Measurements from ENCODE around the gene P3H3. TPM values are rescaled to one million over a fixed set of nuclear protein-coding genes. Genes with fewer than 3 reads are reported as not detected.
"Not testable (repeated sequence)": the region's sequence is repeated elsewhere in the genome, so short reads cannot be mapped to it uniquely, and the experiment has no call there.

The P3H3 gene
- total RNA-seq, 2 experiments from 2014 or later, result 0.18 to 0.68 TPM

- H3K9me3 Mint-ChIP-seq, result no peaks in the 10 kb centered on the region
- H3K36me3 Mint-ChIP-seq (ENCODE audit: low read depth), result peaks cover 64% of the 10 kb centered on the region
- H3K27me3 Mint-ChIP-seq, result no peaks in the 10 kb centered on the region
- peaks cover 15% of the 10 kb centered on the region for H3K4me1 Mint-ChIP-seq
- no peak overlapping the region for H3K4me3 Mint-ChIP-seq
- ChIA-PET POLR2A (interaction anchor here (1.2 to 11.4 kb wide), 2 partner anchors 9 to 12 kb away, joined by 5 to 312 read pairs; partner anchors contain the start of genes CDCA3, SPSB2 and USP5), CTCF (interaction anchor here (0.8 to 11.4 kb wide), 3 partner anchors 12 to 30 kb away, joined by 3 to 161 read pairs (median 3); partner anchors contain the start of genes CDCA3 and USP5)
- no peak for DNase-seq
- no peak overlapping the region for H3K27ac Mint-ChIP-seq
Measured at GRCh38 chr12:6863586-6864321, 35.5 kb downstream of the P3H3 start.

GRCh38 chr12:6865307-6865706 lies 37.1 kb downstream of the P3H3 start:
- CTCF ChIA-PET, result interaction anchor here (1.1 to 11.4 kb wide), 3 partner anchors 13 to 246 kb away, joined by 3 to 161 read pairs (median 3); partner anchors contain the start of genes CDCA3 and USP5
- H3K27ac Mint-ChIP-seq, H3K9me3 Mint-ChIP-seq, H3K4me3 Mint-ChIP-seq, H3K27me3 Mint-ChIP-seq, DNase-seq: not testable (repeated sequence)
- peaks cover 70% of the 10 kb centered on the region for H3K36me3 Mint-ChIP-seq (ENCODE audit: low read depth)
- POLR2A ChIA-PET, result interaction anchor here (0.6 to 11.4 kb wide), 4 partner anchors 8 to 325 kb away, joined by 3 to 312 read pairs (median 3); partner anchors contain the start of genes CDCA3, SPSB2 and USP5
- H3K4me1 Mint-ChIP-seq, result peaks cover 31% of the 10 kb centered on the region

GRCh38 chr12:6866163-6866919 lies 38.1 kb downstream of the P3H3 start:
- Mint-ChIP-seq H3K4me1 (peaks cover 41% of the 10 kb centered on the region), H3K9me3 (no peaks in the 10 kb centered on the region), H3K4me3 (peak overlapping the region; percentile 97), H3K36me3 (ENCODE audit: low read depth) (peaks cover 70% of the 10 kb centered on the region), H3K27me3 (no peaks in the 10 kb centered on the region), H3K27ac (peak overlapping the region; percentile 95)
- CTCF ChIA-PET, result interaction anchor here (0.7 to 11.4 kb wide), 4 partner anchors 9 to 247 kb away, joined by 3 to 161 read pairs (median 4); partner anchors contain the start of genes CDCA3 and USP5
- POLR2A ChIA-PET, result interaction anchor here (0.7 to 11.4 kb wide), 20 partner anchors 10 to 257 kb away, joined by 3 to 312 read pairs (median 4); partner anchors contain the start of genes C12orf57, CDCA3, COPS7A and LRRC23
- no peak for DNase-seq

GRCh38 chr12:6866920-6867412 lies 38.8 kb downstream of the P3H3 start:
- Mint-ChIP-seq H3K4me3 (peak overlapping the region; percentile 97), H3K4me1 (peaks cover 47% of the 10 kb centered on the region), H3K9me3 (no peaks in the 10 kb centered on the region), H3K27me3 (no peaks in the 10 kb centered on the region), H3K36me3 (ENCODE audit: low read depth) (peaks cover 73% of the 10 kb centered on the region), H3K27ac (peak overlapping the region; percentile 95)
- ChIA-PET POLR2A (interaction anchor here (0.7 to 11.4 kb wide), 24 partner anchors 8 to 424 kb away, joined by 3 to 312 read pairs (median 4); partner anchors contain the start of genes C12orf57, CDCA3, COPS7A and ENO2), CTCF (interaction anchor here (0.7 to 11.4 kb wide), 4 partner anchors 9 to 114 kb away, joined by 3 to 161 read pairs (median 4); partner anchors contain the start of genes CDCA3, MLF2 and USP5)
- DNase-seq, result no peak

- Mint-ChIP-seq H3K27ac (peak within 1 kb of the TSS; percentile 95), H3K4me3 (peak within 1 kb of the TSS; percentile 97), H3K36me3 (ENCODE audit: low read depth) (peaks cover 75% of the 10 kb centered on the region), H3K9me3 (no peaks in the 10 kb centered on the region), H3K4me1 (peaks cover 54% of the 10 kb centered on the region), H3K27me3 (no peaks in the 10 kb centered on the region)
- DNase-seq, result peak; percentile 83
- POLR2A ChIA-PET, result interaction anchor here (0.7 to 11.4 kb wide), 26 partner anchors 9 to 424 kb away, joined by 3 to 312 read pairs (median 4); partner anchors contain the start of genes C12orf57, CDCA3, COPS7A and ENO2
- CTCF ChIA-PET, result interaction anchor here (1.0 to 11.4 kb wide), 4 partner anchors 15 to 114 kb away, joined by 3 to 161 read pairs (median 12); partner anchors contain the start of genes CDCA3, MLF2 and USP5
Measured at GRCh38 chr12:6867413-6868210, 39.4 kb downstream of the P3H3 start, which contains the start of gene TPI1. TSS of gene TPI1 (plus strand) at chr12:6867531. CDS start at chr12:6867567, 36 bp downstream.

GRCh38 chr12:6868211-6869048 lies 40.2 kb downstream of the P3H3 start:
- Mint-ChIP-seq H3K4me1 (peaks cover 54% of the 10 kb centered on the region), H3K27me3 (no peaks in the 10 kb centered on the region), H3K27ac (peak overlapping the region; percentile 90), H3K4me3 (peak overlapping the region; percentile 97), H3K36me3 (ENCODE audit: low read depth) (peaks cover 76% of the 10 kb centered on the region), H3K9me3 (no peaks in the 10 kb centered on the region)
- CTCF ChIA-PET, result interaction anchor here (1.3 to 11.4 kb wide), 12 partner anchors 16 to 187 kb away, joined by 3 to 161 read pairs (median 8); partner anchors contain the start of genes C12orf57, CD4, CDCA3 and RNU7-1
- peak; percentile 22 for DNase-seq
- POLR2A ChIA-PET, result interaction anchor here (0.9 to 11.4 kb wide), 22 partner anchors 10 to 227 kb away, joined by 3 to 312 read pairs (median 6); partner anchors contain the start of genes C12orf57, CDCA3, COPS7A and ENO2

- peaks cover 58% of the 10 kb centered on the region for H3K4me1 Mint-ChIP-seq
- no peaks in the 10 kb centered on the region for H3K9me3 Mint-ChIP-seq
- ChIA-PET CTCF (interaction anchor here (0.6 to 11.4 kb wide), 32 partner anchors 9 to 244 kb away, joined by 3 to 161 read pairs (median 5); partner anchors contain the start of genes C12orf57, C1RL, CD4 and CDCA3), POLR2A (interaction anchor here (0.9 to 11.4 kb wide), 21 partner anchors 10 to 238 kb away, joined by 3 to 312 read pairs (median 5); partner anchors contain the start of genes C12orf57, CDCA3, LRRC23 and P3H3)
- peak; percentile 88 for DNase-seq
- H3K36me3 Mint-ChIP-seq (ENCODE audit: low read depth), result peaks cover 72% of the 10 kb centered on the region
- peak overlapping the region; percentile 97 for H3K4me3 Mint-ChIP-seq
- no peaks in the 10 kb centered on the region for H3K27me3 Mint-ChIP-seq
- peak overlapping the region; percentile 90 for H3K27ac Mint-ChIP-seq
Measured at GRCh38 chr12:6869049-6870021, 41.1 kb downstream of the P3H3 start.

- DNase-seq, H3K9me3 Mint-ChIP-seq, H3K27me3 Mint-ChIP-seq: not testable (repeated sequence)
- peak overlapping the region; percentile 54 for H3K4me3 Mint-ChIP-seq
- peak overlapping the region; percentile 90 for H3K27ac Mint-ChIP-seq
- H3K4me1 Mint-ChIP-seq, result peaks cover 64% of the 10 kb centered on the region
- POLR2A ChIA-PET, result interaction anchor here (1.7 to 11.4 kb wide), 7 partner anchors 12 to 90 kb away, joined by 7 to 312 read pairs (median 34); partner anchors contain the start of genes C12orf57, CD4, CDCA3 and RNU7-1
- CTCF ChIA-PET, result interaction anchor here (1.0 to 11.4 kb wide), 9 partner anchors 18 to 146 kb away, joined by 3 to 161 read pairs (median 7); partner anchors contain the start of genes CDCA3 and USP5
- H3K36me3 Mint-ChIP-seq (ENCODE audit: low read depth), result peaks cover 65% of the 10 kb centered on the region
Measured at GRCh38 chr12:6870304-6870703, 42.1 kb downstream of the P3H3 start.

- Mint-ChIP-seq H3K4me1 (peaks cover 68% of the 10 kb centered on the region), H3K36me3 (ENCODE audit: low read depth) (peaks cover 62% of the 10 kb centered on the region), H3K4me3 (peak overlapping the region; percentile 93), H3K27ac (peak overlapping the region; percentile 90), H3K27me3 (no peaks in the 10 kb centered on the region), H3K9me3 (no peaks in the 10 kb centered on the region)
- peak; percentile 68 for DNase-seq
- ChIA-PET POLR2A (interaction anchor here (0.7 to 11.4 kb wide), 21 partner anchors 13 to 339 kb away, joined by 3 to 312 read pairs (median 10); partner anchors contain the start of genes C12orf57, CD4, CDCA3 and COPS7A), CTCF (interaction anchor here (1.3 to 11.4 kb wide), 16 partner anchors 11 to 305 kb away, joined by 3 to 161 read pairs (median 13); partner anchors contain the start of genes C12orf57, CDCA3, LRRC23 and MLF2)
Measured at GRCh38 chr12:6871052-6871957, 43.1 kb downstream of the P3H3 start.

Data from activated CD4-positive, alpha-beta memory T cell treated with anti-CD3 and anti-CD28 coated beads, Interleukin-2, amount 10 ng/mL, durations not matched to agents 7 days and 5 days (primary cell).